GM21360 (cell line): ENCODE results near the gene DACT2.
"Not testable (repeated sequence)": the region's sequence is repeated elsewhere in the genome, so short reads cannot be mapped to it uniquely, and the experiment has no call there.

Experiments
- ATAC-seq: cut with Tn5 transposase; IDR thresholded peaks from one replicate; pipeline ENCODE4 v1.9.1; 2021; ENCODE audit warnings: mild to moderate bottlenecking, moderate library complexity; ENCODE audit not compliant: unreplicated experiment

The DACT2 gene

DNA sequence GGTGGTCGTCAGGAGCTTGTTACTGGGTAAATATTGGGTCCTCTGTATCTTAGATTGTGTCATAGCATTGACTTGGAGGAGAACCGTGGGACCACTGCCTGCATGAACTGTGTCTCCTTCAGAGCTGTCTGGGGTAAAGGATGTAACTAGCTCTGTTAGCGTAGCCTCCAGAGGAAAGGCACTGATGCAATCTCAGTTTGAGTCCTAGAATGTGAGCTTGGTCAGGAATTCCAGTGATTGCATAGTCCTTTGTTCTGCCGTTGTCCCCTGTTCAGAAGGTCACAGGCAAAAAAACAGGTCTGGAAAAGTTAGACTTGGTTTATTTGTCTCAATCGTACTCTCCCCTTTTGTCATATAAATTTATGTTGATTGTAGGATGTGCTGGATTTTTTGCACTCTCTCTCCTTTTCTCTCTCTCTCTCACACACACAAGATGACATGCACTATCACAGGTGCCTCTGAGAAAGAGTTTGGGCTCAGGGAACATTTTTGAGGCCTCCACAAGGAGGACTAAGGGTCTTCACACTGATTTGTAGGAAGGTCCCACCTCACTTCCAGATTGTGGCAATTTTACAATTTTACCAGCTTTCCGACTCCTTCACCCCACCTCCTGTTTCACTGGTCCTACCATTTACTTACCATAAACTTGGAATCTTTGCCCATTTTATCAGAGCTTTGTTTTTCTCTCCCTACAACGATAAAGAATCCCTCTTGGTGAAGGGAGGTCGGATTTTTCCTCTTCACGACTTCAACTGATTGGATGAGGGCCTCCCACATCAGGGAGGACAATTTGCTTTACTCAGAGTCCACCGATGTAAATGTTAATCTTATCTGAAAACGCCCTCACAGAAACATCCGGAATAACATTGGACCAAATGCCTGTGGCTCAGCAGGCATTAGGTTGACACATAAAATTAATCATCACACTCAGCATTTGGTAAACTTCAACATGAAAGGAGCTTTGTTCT, 7.0 kb upstream of the DACT2 start:
- no peak for ATAC-seq

DNA sequence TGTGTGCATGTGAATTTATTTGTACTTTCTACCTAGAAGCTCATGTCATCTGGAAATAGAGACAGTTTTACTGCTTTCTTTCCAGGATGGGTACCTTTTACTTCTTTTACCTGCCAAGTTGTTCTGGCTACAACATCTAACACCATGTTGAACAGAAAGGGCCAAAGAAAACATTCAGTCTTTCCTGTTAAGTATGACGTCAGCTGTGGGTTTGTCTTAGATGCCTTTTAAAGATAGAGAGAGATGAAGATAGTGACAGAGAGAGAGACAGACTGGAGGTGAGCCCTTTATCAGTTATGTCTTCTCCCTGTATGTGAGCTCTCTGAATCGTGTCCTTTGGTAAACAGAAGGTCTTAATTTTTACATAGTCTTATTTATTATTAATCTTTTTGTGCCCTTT, 3.4 kb upstream of the DACT2 start:
- no peak for ATAC-seq

- ATAC-seq = no peak
Measured at GRCh38 chr6:168320634-168321033, 1.1 kb upstream of the DACT2 start.

GRCh38 chr6:168318579-168319278, 848 bp downstream of the DACT2 start:
- no peak for ATAC-seq

- ATAC-seq = no peak
Measured at GRCh38 chr6:168318090-168318489, 1.5 kb downstream of the DACT2 start.

GRCh38 chr6:168315596-168315995, 4.0 kb downstream of the DACT2 start:
- ATAC-seq = no peak

- ATAC-seq = no peak
Measured at GRCh38 chr6:168314948-168315347, 4.6 kb downstream of the DACT2 start.

- ATAC-seq = no peak
Measured at GRCh38 chr6:168314021-168314420, 5.6 kb downstream of the DACT2 start.

- ATAC-seq = no peak
Measured at GRCh38 chr6:168313431-168314011, 6.1 kb downstream of the DACT2 start.

GRCh38 chr6:168312125-168312507, 7.5 kb downstream of the DACT2 start:
- not testable (repeated sequence) for ATAC-seq

DNA sequence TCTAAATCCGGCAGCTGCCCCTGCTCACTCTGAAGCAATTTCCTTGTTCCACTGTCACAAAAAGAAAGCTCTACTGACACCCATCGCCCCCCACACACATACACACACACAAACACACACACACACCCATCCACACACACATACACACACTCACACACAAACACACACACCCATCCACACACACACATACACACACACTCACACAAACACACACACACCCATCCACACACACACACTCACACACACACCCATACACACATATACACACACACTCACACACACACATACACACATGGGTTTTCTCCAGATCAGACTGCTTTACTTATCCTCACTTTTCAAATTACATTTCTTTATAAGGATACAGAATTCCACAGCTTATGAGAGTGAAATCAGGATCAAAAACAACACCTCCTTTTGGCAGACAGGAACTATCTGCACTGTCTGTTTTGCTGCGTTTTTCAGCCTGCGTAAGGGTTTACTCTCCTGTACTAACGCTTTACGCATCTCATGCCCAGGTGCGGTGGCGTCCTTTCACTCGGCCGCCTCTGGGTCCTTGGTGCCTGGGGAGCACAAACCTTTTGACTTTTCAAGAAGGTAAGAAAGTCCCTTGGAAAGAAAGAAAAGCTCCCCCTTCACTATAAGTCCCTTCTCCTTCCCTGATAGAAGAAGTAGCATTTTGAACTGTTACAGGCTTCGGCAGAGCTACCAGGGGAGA, 8.0 kb downstream of the DACT2 start:
- ATAC-seq = no peak

GRCh38 chr6:168310945-168311344, 8.6 kb downstream of the DACT2 start:
- no peak for ATAC-seq

DNA sequence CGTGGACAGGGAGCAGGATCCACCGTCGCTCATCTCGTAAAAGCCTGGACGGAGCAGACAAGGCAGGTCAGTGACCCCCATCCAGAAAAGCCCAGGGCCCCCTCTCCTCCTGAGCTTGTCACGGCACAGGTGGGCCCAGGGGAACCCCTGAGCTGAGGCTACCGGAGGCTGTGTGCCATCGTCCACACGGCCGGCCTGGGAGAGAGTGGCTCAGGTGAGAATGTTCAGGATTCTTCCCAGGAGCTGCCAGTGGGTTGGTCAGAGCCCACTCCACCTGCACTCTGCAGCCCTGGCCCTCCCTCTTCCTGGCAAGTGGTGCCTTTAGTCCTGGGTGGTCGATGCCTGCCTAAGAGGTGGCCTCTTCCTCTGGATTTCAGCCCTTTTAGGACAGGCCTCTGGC, 9.2 kb downstream of the DACT2 start:
- ATAC-seq = no peak

GRCh38 chr6:168309997-168310396, 9.6 kb downstream of the DACT2 start:
- no peak for ATAC-seq

- ATAC-seq = no peak
Measured at GRCh38 chr6:168309183-168309582, 10.4 kb downstream of the DACT2 start.

DNA sequence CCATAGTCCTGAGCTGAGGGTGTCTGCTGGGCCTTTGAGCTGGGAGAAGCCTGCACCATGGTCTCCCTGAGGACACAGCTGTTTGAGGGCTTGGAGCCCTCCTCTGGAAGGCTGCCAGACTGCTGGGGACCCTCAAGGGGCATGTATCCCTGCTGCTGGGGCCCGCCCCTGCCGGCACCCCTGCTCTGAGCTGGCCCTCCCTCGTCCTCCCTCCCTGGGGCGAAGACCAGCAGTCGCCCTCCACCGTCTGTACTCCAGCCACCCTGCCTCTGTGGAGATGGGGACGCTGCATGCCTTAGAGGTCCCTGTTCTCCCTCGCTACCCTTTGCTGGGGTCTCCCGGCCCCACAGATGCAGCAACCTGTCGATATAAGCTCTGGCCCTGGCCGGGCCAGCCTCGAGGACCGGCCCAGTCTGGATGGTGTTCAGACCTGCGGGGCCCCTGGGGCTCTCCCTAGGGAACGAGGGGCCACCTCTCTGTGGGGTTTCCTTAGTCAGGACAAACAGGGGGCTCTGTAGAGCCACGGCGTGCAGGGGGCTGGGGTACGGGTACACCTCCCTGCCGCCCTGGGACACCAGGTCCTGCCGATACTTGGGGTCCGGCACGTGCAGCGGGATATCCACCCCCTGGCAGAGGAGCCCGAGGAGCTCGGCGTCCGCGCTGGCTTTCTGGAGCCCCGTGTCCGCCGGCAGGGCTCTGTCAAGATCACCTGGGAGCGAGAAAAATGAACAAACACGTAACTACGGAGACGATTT, 11.0 kb downstream of the DACT2 start:
- ATAC-seq = no peak

DNA sequence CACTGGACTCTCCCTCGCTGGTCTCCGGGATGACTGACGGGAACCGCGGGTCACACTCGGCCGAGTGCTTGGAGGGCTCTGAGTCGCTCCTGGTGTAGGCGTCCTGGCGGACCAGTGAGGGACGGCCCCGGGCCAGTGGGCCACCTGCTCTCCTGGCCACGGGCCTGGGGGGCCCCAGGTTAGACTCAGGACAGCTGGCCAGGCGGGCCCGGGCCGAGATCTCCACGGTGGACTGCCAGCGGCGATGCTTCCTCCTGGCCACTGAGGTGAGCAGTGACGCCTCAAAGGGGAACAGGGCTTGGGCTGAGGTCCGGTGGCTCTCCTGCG, 11.9 kb downstream of the DACT2 start:
- ATAC-seq = no peak

DNA sequence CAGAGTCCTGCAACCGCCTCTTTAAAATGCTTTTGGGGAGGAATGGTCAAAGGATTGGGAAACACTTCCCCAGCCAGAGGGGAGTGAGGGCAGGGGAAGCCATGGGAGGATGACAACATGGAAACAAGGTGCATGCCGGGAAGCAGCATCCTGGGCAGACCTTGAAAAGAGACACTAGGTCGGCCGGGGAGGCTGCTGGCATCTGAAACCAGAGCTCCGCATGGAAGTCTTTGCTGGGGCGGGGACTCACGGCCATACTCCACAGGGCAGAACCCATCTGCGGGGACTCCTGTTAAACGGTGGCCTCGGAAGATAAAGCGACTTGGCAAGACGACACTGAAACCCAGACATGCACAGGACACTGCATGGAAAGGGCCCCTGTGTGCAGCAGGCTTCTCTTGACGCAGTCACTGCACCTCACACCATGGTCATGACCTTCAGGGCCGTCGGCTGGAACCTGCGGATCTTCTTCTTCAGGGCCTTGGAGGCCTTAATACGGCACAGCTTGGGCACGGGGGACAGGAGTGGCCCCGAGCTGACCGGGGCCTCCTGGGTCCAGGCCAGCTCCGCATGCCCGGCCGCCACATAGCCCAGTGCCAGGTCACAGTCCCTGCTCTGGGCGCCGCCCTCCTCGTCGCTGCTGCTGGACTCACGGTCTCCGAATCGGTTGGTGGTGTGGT, 12.4 kb downstream of the DACT2 start:
- ATAC-seq = no peak

DNA sequence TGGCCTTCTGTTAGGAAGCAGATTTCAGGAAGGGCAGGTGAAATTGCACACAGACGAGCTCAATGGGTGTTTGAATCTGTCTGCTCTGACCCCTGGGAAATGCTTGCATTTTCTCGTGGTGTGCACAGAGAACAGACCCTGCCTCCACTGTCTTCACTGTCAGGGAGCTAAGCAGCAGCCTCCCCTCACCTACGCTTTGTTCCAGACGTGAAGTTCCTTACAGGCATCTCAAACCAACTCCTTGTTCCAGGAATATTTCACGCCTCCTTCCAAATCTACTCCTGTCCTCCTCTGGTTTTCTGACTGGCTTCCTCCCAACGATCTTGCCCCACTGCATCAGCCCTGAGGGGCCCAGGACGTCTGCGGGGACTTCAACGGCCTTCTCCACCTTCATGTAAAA, 13.7 kb downstream of the DACT2 start:
- no peak for ATAC-seq
